Stomach smooth muscle (tissue), 2 donors: ENCODE measurements around the gene CCDC85C.

ENCODE experiments used
- H3K27ac ChIP-seq: one replicate; pipeline ENCODE4 v1.7.0; 2013; ENCODE audit warnings: mild to moderate bottlenecking, low read length, inconsistent platforms
- H3K27me3 ChIP-seq, 2 donors: one replicate each; pipeline ENCODE4 v1.7.0; 2013; ENCODE audit warnings: low read length in 2 of 2; ENCODE audit not compliant: insufficient read depth in 2 of 2, control insufficient read depth in 1 of 2
- H3K36me3 ChIP-seq, 2 donors: one replicate each; pipeline ENCODE4 v1.7.0; 2013; ENCODE audit warnings: low read length in 2 of 2; ENCODE audit not compliant: control insufficient read depth in 2 of 2, insufficient read depth in 2 of 2
- H3K4me1 ChIP-seq: one replicate; pipeline ENCODE4 v1.7.0; 2013; ENCODE audit warnings: low read length; ENCODE audit not compliant: control insufficient read depth, insufficient read depth
- H3K4me3 ChIP-seq, 2 donors: one replicate each; pipeline ENCODE4 v1.7.0; 2013; ENCODE audit warnings: low read length in 2 of 2
- H3K9ac ChIP-seq, 2 donors: one replicate each; pipeline ENCODE4 v1.7.0; 2013; ENCODE audit warnings: low read length in 2 of 2, mild to moderate bottlenecking in 1 of 2
- H3K9me3 ChIP-seq, 2 donors: one replicate each; pipeline ENCODE4 v1.7.0; 2013; ENCODE audit warnings: low read length in 2 of 2; ENCODE audit not compliant: control insufficient read depth in 2 of 2
- donor health status: healthy.
- donor health status: Pancreatic carcinoma.

The CCDC85C gene

GRCh38 chr14:99576761-99577705 is 27.0 kb downstream of the CCDC85C start:
- Histone ChIP-seq H3K4me1 (peaks cover 99% of the 10 kb centered on the region), H3K27ac (peak overlapping the region; percentile 94), H3K9me3 (no peaks in the 10 kb centered on the region), H3K4me3 (peak overlapping the region in 1 of 2 donors; percentile 47), H3K27me3 (no peaks in the 10 kb centered on the region), H3K9ac (peak overlapping the region in 1 of 2 donors; percentile 13), H3K36me3 (peaks cover 0 to 2% of the 10 kb centered on the region in 2 donors)

GRCh38 chr14:99576304-99576703 is 27.7 kb downstream of the CCDC85C start:
- Histone ChIP-seq H3K27ac (peak overlapping the region; percentile 94), H3K36me3 (no peaks in the 10 kb centered on the region), H3K27me3 (no peaks in the 10 kb centered on the region), H3K4me1 (peaks cover 99% of the 10 kb centered on the region), H3K9ac (peak overlapping the region in 1 of 2 donors; percentile 21), H3K4me3 (peak overlapping the region in 1 of 2 donors; percentile 8), H3K9me3 (no peaks in the 10 kb centered on the region)

GRCh38 chr14:99575043-99576023 is 28.7 kb downstream of the CCDC85C start:
- Histone ChIP-seq H3K9me3 (no peaks in the 10 kb centered on the region), H3K4me1 (peaks cover 99% of the 10 kb centered on the region), H3K9ac (peak overlapping the region in 1 of 2 donors; percentile 47), H3K4me3 (peak overlapping the region in 1 of 2 donors; percentile 54), H3K36me3 (no peaks in the 10 kb centered on the region), H3K27ac (peak overlapping the region; percentile 94), H3K27me3 (no peaks in the 10 kb centered on the region)

- H3K4me1 ChIP-seq: peaks cover 100% of the 10 kb centered on the region
- peak overlapping the region; percentile 13 to 57 for H3K9ac ChIP-seq
- no peaks in the 10 kb centered on the region for H3K36me3 ChIP-seq
- H3K9me3 ChIP-seq: no peaks in the 10 kb centered on the region
- peak overlapping the region; percentile 94 for H3K27ac ChIP-seq
- H3K4me3 ChIP-seq: peak overlapping the region; percentile 16 to 54
- H3K27me3 ChIP-seq: no peaks in the 10 kb centered on the region
These were observed 29.7 kb downstream of the CCDC85C start for GRCh38 chr14:99574099-99574880.

- H3K4me3 ChIP-seq: peak overlapping the region; percentile 16 to 54
- no peaks in the 10 kb centered on the region for H3K27me3 ChIP-seq
- peak overlapping the region; percentile 94 for H3K27ac ChIP-seq
- H3K9me3 ChIP-seq: no peaks in the 10 kb centered on the region
- peak overlapping the region; percentile 29 to 57 for H3K9ac ChIP-seq
- no peaks in the 10 kb centered on the region for H3K36me3 ChIP-seq
- peaks cover 100% of the 10 kb centered on the region for H3K4me1 ChIP-seq
These were observed 30.4 kb downstream of the CCDC85C start for GRCh38 chr14:99573436-99574098.

- no peak overlapping the region for H3K9ac ChIP-seq
- no peaks in the 10 kb centered on the region for H3K36me3 ChIP-seq
- peak overlapping the region in 1 of 2 donors; percentile 15 for H3K4me3 ChIP-seq
- H3K9me3 ChIP-seq: no peaks in the 10 kb centered on the region
- no peaks in the 10 kb centered on the region for H3K27me3 ChIP-seq
- peaks cover 100% of the 10 kb centered on the region for H3K4me1 ChIP-seq
- peak overlapping the region; percentile 94 for H3K27ac ChIP-seq
These were observed 31.0 kb downstream of the CCDC85C start for GRCh38 chr14:99573000-99573330.

- peak overlapping the region; percentile 1 to 55 for H3K9ac ChIP-seq
- H3K27ac ChIP-seq: peak overlapping the region; percentile 94
- H3K27me3 ChIP-seq: no peaks in the 10 kb centered on the region
- H3K36me3 ChIP-seq: no peaks in the 10 kb centered on the region
- peak overlapping the region in 1 of 2 donors; percentile 15 for H3K4me3 ChIP-seq
- H3K4me1 ChIP-seq: peaks cover 99% of the 10 kb centered on the region
- no peaks in the 10 kb centered on the region for H3K9me3 ChIP-seq
These were observed 31.6 kb downstream of the CCDC85C start for GRCh38 chr14:99572173-99572999.

GRCh38 chr14:99571303-99571986 is 32.6 kb downstream of the CCDC85C start:
- peak overlapping the region; percentile 94 for H3K27ac ChIP-seq
- no peaks in the 10 kb centered on the region for H3K27me3 ChIP-seq
- no peak overlapping the region for H3K9ac ChIP-seq
- H3K36me3 ChIP-seq: no peaks in the 10 kb centered on the region
- peaks cover 99% of the 10 kb centered on the region for H3K4me1 ChIP-seq
- peak overlapping the region in 1 of 2 donors; percentile 15 for H3K4me3 ChIP-seq
- H3K9me3 ChIP-seq: no peaks in the 10 kb centered on the region
